Amniotic stem cell (primary cell): Measurements from ENCODE around the gene TTC9C.
"Not testable (repeated sequence)": the region's sequence is repeated elsewhere in the genome, so short reads cannot be mapped to it uniquely, and the experiment has no call there.

Experiments
- DNase-seq: peaks from one replicate; lab custom pipeline; 2025; lab: John Stamatoyannopoulos, UW

TTC9C gene

GRCh38 chr11:62709247-62710000 is 18.9 kb upstream of the TTC9C start:
- DNase-seq, result peak; percentile 92

GRCh38 chr11:62710001-62710345 is 18.3 kb upstream of the TTC9C start:
- DNase-seq, result no peak

DNA sequence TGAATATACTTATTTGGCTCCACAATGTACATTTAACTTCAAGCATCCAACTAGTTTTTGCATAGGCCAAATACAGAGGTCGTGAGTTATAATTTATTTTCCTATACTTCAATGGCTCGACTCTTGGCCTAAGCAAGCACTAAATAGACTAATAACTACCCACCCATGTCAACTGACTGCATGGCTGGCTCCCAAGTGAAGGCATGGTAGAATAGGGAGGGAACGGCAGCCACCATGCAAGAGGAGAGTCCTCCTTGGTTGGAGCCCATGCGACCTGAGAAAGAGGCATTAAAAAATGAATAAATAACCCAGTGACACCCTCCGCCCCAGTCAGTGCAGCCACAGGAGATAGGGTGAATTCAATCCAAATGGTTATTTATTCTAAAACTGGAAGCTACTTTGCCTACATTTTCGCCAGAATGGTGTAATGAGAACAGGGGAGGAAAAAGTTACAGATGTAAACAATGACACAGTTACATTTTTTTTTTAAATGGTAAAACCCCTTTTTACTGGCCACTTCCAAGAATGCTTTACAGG is 15.9 kb upstream of the TTC9C start:
- no peak for DNase-seq

DNA sequence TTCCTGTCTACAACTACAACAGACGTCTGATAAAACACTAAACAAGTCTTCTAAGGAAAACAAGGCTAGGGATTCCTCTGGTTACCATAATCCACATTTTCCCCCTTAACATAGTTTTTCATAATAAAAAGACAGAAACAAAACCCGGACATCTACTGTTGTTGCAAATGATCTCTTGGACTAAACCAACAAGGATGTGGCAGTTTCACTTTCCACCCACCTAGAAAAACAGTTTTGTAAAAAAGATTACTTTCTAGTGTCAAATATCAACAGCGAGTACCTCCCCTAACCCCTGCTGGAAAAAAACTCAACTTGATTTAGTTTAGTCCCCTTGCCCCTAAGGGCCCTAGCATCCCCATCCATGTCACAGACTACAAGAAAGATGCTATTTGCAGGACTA is 15.4 kb upstream of the TTC9C start:
- no peak for DNase-seq

DNA sequence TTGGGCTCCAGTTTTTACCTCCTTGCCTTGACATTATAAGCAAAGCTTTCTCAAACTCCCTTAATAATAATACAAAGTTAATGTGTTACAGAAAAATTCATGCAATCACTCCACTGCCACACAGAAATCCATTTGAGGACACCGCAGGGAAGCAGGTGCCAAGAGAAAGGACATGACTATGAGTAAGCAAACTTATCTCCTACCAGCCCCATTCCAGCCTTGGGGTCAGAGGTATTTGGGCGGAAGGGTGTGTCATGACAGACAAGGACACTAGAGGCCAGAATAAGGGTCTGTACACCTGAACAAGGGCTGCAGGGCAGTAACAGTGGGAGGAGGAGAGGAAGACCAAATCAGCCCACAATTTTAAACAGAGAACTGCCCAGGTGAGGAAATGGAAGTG is 14.9 kb upstream of the TTC9C start:
- DNase-seq, result no peak

- DNase-seq, result no peak
Measured at GRCh38 chr11:62715150-62716130, 12.8 kb upstream of the TTC9C start.

- no peak for DNase-seq
Measured at GRCh38 chr11:62716206-62716605, 12.1 kb upstream of the TTC9C start.

DNA sequence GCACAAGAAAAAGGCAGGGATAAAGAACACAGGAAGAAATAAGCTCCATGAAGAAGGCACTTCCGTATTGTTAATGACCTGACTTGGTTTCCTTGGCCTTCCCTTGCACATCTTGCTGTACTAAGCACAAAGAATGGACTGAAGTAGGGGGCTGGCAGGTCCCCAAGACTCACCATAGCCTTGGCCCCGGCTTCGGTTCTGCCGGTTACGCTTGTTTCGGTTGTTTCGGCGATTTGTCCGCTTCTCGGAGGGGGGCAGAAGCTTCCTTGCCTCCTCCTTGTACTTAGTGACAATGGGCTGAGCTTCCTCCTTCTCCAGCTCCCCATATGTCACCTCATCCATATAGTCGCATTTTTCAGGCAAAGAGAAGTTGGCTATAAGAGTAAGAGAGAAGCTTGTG is 11.5 kb upstream of the TTC9C start:
- DNase-seq, result no peak

DNA sequence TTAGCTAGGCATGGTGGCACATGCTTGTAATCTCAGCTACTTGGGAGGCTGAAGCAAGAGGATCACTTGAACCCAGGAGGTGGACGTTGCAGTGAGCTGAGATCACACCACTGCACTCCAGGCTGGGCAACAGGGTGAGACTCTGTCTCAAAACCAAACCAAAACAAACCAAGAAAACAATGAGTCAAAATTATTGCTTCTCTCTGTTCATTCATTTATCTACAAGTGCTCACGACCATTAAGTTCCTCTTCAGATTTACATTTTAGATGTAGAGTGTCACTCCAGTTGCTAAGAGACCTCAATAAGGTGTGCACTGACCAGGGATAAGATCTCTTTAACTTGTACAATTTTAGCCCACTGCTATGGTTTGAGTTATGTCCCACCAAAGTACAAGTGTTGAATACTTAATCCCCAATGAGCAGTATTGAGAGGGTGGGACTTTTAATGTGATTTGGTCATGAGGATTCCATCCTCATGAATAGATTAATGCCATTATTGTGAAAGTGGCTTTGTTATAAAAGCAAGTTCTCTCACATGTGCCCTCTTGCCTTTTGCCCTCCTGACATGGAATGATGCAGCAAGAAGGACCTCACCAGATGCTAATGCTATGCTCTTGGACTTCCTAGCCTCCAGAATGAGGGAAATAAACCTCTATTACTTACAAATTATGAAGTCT is 8.8 kb upstream of the TTC9C start:
- no peak for DNase-seq

- DNase-seq, result no peak
Measured at GRCh38 chr11:62721994-62722393, 6.3 kb upstream of the TTC9C start.

GRCh38 chr11:62724171-62724570 is 4.1 kb upstream of the TTC9C start:
- DNase-seq, result no peak

DNA sequence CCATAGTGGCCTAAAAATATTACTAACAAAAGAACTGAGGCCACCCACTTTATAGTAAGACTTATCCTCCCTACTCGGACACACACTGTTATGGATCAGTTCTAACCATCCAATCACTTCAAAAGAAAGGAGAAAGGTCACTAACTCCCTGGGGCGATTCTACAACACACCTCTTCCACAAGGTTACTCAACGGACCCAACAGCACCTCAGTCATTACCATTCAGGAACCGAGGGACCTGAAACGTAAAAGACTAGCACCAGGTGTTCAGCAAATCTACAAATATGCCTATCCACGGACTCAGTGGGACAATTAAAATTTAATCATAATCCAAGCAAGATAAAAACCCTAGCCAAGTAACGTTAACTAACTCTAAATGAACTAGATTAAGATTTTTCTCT is 2.6 kb upstream of the TTC9C start:
- DNase-seq, result no peak

- DNase-seq, result no peak
Measured at GRCh38 chr11:62726156-62726914, 2.0 kb upstream of the TTC9C start.

GRCh38 chr11:62726915-62727164 is 1.4 kb upstream of the TTC9C start:
- no peak for DNase-seq

DNA sequence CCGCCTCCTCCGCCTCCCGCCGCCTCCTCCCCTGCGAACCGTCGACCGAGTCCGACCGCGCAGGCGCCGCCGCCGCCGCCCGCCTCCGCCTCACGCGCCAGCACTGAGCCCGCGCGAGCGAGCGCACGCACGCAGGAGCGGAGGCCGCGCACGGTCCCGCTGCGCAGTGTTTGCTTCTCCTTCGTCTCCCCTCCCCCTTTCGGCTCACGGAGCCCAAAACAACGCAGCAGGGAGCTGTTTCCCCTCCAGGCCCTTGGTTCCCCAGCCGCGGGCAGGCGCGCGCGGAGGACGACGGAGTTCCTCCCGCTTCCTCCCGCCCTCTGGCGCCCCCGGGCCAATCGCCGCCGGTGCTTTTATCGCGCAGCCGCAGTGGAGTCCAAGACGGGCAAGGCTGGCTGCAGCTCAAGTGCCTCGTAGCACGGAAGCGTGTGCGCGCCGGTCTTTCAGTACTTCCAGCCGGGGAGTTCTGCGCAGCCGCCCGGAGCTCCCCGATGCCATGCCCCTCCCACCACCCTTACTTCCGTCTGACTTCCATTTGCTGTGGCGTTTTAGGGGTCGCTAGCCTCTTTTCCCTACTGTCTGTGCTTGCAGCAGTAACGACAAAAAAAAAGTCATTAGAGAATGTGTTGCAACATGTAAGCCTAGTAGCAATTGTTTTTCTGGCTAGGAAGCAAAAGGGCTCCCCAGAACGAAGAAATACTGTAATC is 968 bp upstream of the TTC9C start, which contains the start of gene HNRNPUL2:
HNRNPUL2 (minus strand) TSS at position 293 of the 707 bp plus-strand sequence. CDS start 301 bp downstream, outside the sequence.
- DNase-seq, result peak; percentile 98

DNA sequence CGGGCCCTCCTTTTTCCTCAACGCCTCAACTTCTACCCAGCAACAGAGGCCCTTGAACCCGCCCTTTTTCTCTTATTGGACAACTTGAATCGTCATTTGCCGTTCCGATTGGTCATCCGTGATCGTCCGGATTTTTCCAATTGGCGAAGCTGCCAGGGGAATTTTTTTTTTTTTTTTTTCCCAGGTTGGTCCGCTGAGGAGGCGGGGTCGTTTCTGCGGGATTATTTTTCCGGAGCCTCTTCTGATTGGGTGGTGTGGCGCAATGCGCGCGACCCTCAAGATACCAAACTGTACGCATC is 465 bp upstream of the TTC9C start:
- DNase-seq, result peak; percentile 97

- DNase-seq, result not testable (repeated sequence)
Measured at GRCh38 chr11:62730076-62730475, 1.8 kb downstream of the TTC9C start.

DNA sequence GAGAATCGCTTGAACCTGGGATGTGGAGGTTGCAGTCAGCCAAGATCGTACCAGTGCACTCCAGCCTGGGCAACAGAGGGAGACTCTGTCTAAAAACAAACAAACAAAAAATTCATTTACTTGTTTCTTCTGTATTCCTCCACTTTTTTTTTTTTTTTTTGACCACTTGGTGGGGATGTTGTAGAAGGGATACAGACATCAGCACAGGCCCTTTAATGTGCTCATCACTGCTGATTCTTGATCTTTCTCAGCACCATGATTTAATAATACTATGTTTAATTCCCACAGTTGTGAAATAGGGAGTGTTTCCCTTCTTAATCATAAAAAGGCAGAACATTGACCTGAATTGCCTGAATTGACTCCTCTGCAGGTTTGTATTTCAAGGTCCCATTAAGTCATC is 4.5 kb downstream of the TTC9C start:
- DNase-seq, result no peak

GRCh38 chr11:62737196-62737595 is 8.9 kb downstream of the TTC9C start:
- DNase-seq, result no peak

DNA sequence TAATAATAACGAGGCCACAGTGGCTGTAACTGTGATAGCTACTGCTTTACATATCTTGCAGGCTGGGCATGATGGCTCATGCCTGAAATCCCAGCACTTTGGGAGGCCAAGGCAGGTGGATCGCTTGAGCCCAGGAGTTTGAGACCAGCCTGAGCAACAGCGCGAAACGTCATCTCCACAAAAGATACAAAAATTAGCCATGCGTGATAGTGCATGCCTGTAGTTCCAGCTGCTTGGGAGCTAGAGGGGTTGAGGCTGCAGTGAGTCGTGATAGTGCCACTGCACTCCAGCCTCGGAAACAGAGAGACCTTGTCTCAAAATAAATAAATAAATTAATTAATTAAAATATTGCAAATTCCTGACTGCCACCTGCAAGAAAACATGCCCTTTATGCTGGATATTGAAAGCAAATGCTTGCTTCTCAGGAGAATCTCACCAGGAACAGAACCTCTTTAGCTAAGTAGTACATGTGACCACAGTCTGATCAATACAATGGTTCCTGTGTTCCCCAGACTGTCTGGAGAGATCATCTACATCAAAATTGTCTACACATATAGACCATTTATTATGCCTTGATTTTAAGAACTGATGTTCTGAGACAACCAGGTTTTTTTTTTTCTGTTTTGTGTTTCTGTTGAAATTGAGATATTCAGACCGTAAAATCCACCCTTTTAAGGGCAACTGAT is 19.3 kb downstream of the TTC9C start:
- no peak for DNase-seq

GRCh38 chr11:62749931-62750330 is 21.6 kb downstream of the TTC9C start:
- not testable (repeated sequence) for DNase-seq
